Gastroesophageal sphincter (tissue), 4 donors: ENCODE measurements around the gene TBRG4. TPM values are rescaled to one million over a fixed set of nuclear protein-coding genes. Genes with fewer than 3 reads are reported as not detected.

Experiments
- ATAC-seq: fragments of 150-250 bp; one replicate; pipeline ENCODE4 v1.9.1; 2016; ENCODE audit warnings: mild to moderate bottlenecking, moderate library complexity
- H3K27ac ChIP-seq, 4 donors: fragments of 200-600 bp; sonication (generic) in 3 of 4; 1 replicate in 3 of 4; 2 replicates in 1 of 4; pipeline ENCODE4 v1.5.1; 2016 to 2019
- H3K27me3 ChIP-seq: fragments of 200-600 bp; sonication (generic); one replicate; pipeline ENCODE4 v1.5.1; 2019
- H3K36me3 ChIP-seq, 2 donors: fragments of 200-600 bp; sonication (generic); one replicate each; pipeline ENCODE4 v1.5.1; 2019; ENCODE audit warnings: control low read depth in 1 of 2
- H3K4me1 ChIP-seq, 3 donors: fragments of 200-600 bp; sonication (generic); 1 replicate in 2 of 3; 2 replicates in 1 of 3; pipeline ENCODE4 v1.5.1; 2016 to 2019; ENCODE audit warnings: control low read depth in 2 of 3
- H3K4me3 ChIP-seq, 2 donors: fragments of 200-600 bp; sonication (generic); one replicate each; pipeline ENCODE4 v1.5.1; 2019; ENCODE audit warnings: mild to moderate bottlenecking in 1 of 2, moderate library complexity in 1 of 2
- H3K9me3 ChIP-seq, 3 donors: fragments of 200-600 bp; sonication (generic); one replicate each; pipeline ENCODE4 v1.5.1; 2017 to 2019; ENCODE audit warnings: control low read depth in 2 of 3
- CTCF ChIP-seq, 4 experiments: fragments of 200-600 bp in 2 of 4; fragments of 450-650 bp in 2 of 4; sonication (generic) in 1 of 4; IDR thresholded peaks; one replicate each; pipeline ENCODE4 v1.5.1; 2017 to 2019; ENCODE audit warnings: antibody characterized with exemption in 4 of 4, mild to moderate bottlenecking in 2 of 4, moderate library complexity in 2 of 4
- EP300 ChIP-seq: sonication (generic); formaldehyde crosslinking; IDR thresholded peaks from one replicate; pipeline ENCODE4 v1.6.1; 2017; ENCODE audit warnings: antibody characterized with exemption, mild to moderate bottlenecking
- POLR2A ChIP-seq, 2 donors: fragments of 450-650 bp; IDR thresholded peaks; one replicate each; pipeline ENCODE4 v1.6.1; 2017; ENCODE audit warnings: antibody characterized with exemption in 2 of 2, mild to moderate bottlenecking in 2 of 2, moderate library complexity in 1 of 2
- POLR2AphosphoS5 ChIP-seq: sonication (generic); formaldehyde crosslinking; IDR thresholded peaks from one replicate; pipeline ENCODE4 v1.6.1; 2017; ENCODE audit warnings: antibody characterized with exemption
- WGBS, 2 donors: methylation state at CpG; one replicate each; pipeline ENCODE4 v1.1.5; 2018; ENCODE audit warnings: low coverage in 1 of 2; 5-methylcytosine and 5-hydroxymethylcytosine counted together
- total RNA-seq, 4 donors: library from RNA; depleted of rRNA; stranded (reverse); fragments of >200 nt; gene quantifications; one replicate each; pipeline ENCODE4 v1.1.0, GENCODE V29; 2016

The TBRG4 gene
- total RNA-seq, 4 donors from 2014 or later = 38.7 to 66.6 (median 54.7) TPM

DNA sequence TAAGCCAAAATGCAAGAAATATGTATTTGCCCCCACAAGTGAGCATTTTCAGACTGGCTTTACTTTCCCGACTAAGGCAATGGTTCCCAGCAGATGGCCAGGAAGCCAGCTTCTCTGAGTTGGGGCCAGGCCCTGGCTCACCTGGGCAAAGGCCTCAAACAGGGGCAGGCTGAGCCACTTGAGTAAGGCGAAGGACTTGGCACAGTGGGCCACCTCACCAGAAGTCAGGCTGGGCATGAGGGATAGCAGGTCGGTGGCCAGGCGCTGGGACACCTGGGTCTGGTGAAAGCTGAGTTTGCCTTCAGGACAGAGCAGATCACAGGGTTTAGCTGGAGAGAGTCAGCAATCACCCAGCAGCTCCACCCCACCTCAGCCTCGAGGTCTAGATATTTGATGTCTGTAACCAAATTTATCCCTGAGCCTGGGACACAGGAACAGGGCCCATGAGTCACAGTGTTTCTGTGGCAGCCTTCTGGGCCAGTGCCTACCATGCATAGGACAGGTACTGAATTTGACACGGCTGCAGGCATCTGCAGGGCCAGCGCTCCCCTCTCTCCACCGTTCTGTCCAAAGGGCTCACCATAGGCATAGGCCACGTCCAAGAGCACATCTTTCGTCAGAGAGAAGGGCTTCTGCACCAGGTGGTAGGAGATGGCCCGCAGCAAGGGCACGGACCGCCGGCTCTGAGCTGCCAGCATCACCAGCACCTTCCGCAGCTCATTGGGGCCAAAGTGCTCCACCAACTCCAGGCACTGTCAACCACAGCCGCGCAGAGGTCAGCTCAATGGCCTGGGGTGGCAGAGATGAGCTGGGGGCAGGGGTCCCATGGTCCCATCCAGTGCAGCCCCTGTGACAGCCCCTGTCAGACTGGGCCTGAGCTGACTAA lies 7.3 kb downstream of the TBRG4 start:
- peaks cover 0 to 37% (median 13%) of the 10 kb centered on the region in 3 donors for H3K4me1 ChIP-seq
- H3K36me3 ChIP-seq = peaks cover 2 to 100% of the 10 kb centered on the region in 2 donors
- ATAC-seq = no peak
- TF ChIP-seq POLR2A (IDR thresholded peaks at IDR 0.05) (no peak), EP300 (no peak), POLR2AphosphoS5 (no peak), CTCF (IDR thresholded peaks at IDR 0.05) (no peak)
- H3K27me3 ChIP-seq = no peaks in the 10 kb centered on the region
- no peak overlapping the region for H3K27ac ChIP-seq
- WGBS, 2 donors = 85% methylated on average over 4 of the region's 17 CpGs; no CpG with 5 or more reads in 1 of the 2 donors
- H3K4me3 ChIP-seq = no peak overlapping the region
- H3K9me3 ChIP-seq = no peaks in the 10 kb centered on the region

DNA sequence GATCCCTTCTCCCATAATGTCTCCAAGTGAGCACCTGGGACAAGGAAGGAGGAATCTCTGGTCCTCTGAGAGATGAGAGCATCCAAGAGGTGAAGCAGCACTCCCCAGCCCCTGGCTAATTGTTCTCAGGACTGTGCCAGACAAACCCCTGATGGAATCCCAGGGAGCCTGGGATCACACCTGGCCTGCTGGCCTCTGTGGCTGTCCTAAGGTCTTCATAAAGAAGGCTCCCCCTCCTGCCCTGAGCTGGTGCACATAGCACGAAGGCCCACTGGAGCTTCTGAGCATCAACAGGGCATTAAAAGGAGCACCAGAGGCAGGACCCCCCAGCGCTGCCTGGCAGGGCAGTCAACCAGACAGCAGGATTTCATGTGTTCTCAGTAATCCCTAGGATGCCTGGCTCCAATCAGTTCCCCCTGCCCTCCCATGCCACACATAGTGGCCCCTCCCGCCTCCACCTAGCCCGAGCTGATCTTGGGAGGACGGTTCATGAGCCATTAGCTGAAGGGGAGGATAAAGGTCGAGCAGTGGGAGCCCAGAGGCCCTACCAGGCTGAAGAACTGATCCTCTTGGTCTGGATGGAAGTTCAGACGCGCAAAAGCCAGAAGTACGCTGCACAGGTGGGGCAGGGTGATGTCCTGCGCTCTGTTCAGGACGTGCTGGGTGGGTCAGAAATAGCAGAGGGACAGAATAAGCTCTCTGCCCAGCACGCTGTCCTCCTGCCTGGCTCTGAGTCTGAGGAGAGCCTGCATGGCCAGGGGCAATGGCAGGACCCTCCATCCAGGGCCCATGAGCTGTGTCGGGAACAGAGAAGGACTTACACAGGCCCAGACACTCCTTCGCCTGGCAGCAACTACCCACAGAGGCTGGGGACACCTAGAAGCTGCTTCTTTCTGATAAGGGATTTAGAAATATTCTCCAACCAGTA lies 8.4 kb downstream of the TBRG4 start:
- no peaks in the 10 kb centered on the region for H3K27me3 ChIP-seq
- 81 to 91% methylated on average over 4 to 8 of the region's 14 CpGs for WGBS, 2 donors
- peaks cover 0 to 25% (median 5%) of the 10 kb centered on the region in 3 donors for H3K4me1 ChIP-seq
- no peak overlapping the region for H3K27ac ChIP-seq
- ATAC-seq = no peak
- H3K9me3 ChIP-seq = no peaks in the 10 kb centered on the region
- TF ChIP-seq CTCF (IDR thresholded peaks at IDR 0.05) (no peak), POLR2AphosphoS5 (no peak), POLR2A (IDR thresholded peaks at IDR 0.05) (no peak), EP300 (no peak)
- H3K4me3 ChIP-seq = no peak overlapping the region
- peaks cover 2 to 100% of the 10 kb centered on the region in 2 donors for H3K36me3 ChIP-seq

- WGBS, 2 donors = 100% methylated on average over 2 of the region's 12 CpGs; no CpG with 5 or more reads in 1 of the 2 donors
- Histone ChIP-seq H3K4me3 (no peak overlapping the region), H3K4me1 (peaks cover 0 to 12% (median under 1%) of the 10 kb centered on the region in 3 donors), H3K27ac (no peak overlapping the region), H3K27me3 (no peaks in the 10 kb centered on the region), H3K9me3 (no peaks in the 10 kb centered on the region), H3K36me3 (peaks cover 2 to 87% of the 10 kb centered on the region in 2 donors)
- no peak for TF ChIP-seq POLR2AphosphoS5
- TF ChIP-seq POLR2A (IDR thresholded peaks at IDR 0.05) = no peak
- TF ChIP-seq EP300 = no peak
- no peak for TF ChIP-seq CTCF (IDR thresholded peaks at IDR 0.05)
- ATAC-seq = no peak
These were observed 9.7 kb downstream of the TBRG4 start for GRCh38 chr7:45101748-45102147.

GRCh38 chr7:45100761-45101480 lies 10.6 kb downstream of the TBRG4 start:
- no peak for ATAC-seq
- no peak for TF ChIP-seq POLR2A (IDR thresholded peaks at IDR 0.05)
- TF ChIP-seq POLR2AphosphoS5 = no peak
- no peak for TF ChIP-seq EP300
- TF ChIP-seq CTCF (IDR thresholded peaks at IDR 0.05) = no peak
- H3K4me3 ChIP-seq = no peak overlapping the region
- WGBS, 2 donors = 90% methylated on average over 2 of the region's 13 CpGs; no CpG with 5 or more reads in 1 of the 2 donors
- no peaks in the 10 kb centered on the region for H3K9me3 ChIP-seq
- H3K27me3 ChIP-seq = no peaks in the 10 kb centered on the region
- H3K4me1 ChIP-seq = peaks cover 0 to 4% (median 0%) of the 10 kb centered on the region in 3 donors
- H3K36me3 ChIP-seq = peaks cover 2 to 79% of the 10 kb centered on the region in 2 donors
- no peak overlapping the region for H3K27ac ChIP-seq
